Adipocyte (in vitro differentiated cells): ENCODE results near the gene TCF20.

Experiments used
- DNase-seq: peaks from one replicate; pipeline ENCODE4 v3.0.0-alpha.2; 2015; ENCODE audit warnings: low read depth
- H3K27me3 ChIP-seq: replicated peaks from 2 replicates; pipeline ENCODE4 v1.7.0; 2013; ENCODE audit warnings: mild to moderate bottlenecking, low read length, moderate library complexity; ENCODE audit not compliant: control insufficient read depth, insufficient read depth
- H3K36me3 ChIP-seq: 2 replicates; pipeline ENCODE4 v1.7.0; 2013; ENCODE audit warnings: low read length, mild to moderate bottlenecking, moderate library complexity; ENCODE audit not compliant: control insufficient read depth, insufficient read depth, severe bottlenecking
- H3K4me1 ChIP-seq: 2 replicates; pipeline ENCODE4 v1.7.0; 2013; ENCODE audit warnings: mild to moderate bottlenecking, low read length, moderate library complexity; ENCODE audit not compliant: control insufficient read depth, insufficient read depth
- H3K4me3 ChIP-seq: 2 replicates; pipeline ENCODE4 v1.7.0; 2013; ENCODE audit warnings: mild to moderate bottlenecking, low read length, moderate library complexity
- H3K9ac ChIP-seq: 2 replicates; pipeline ENCODE4 v1.7.0; 2013; ENCODE audit warnings: mild to moderate bottlenecking, low read length, moderate library complexity
- H3K9me3 ChIP-seq: 2 replicates; pipeline ENCODE4 v1.7.0; 2013; ENCODE audit warnings: mild to moderate bottlenecking, low read length, moderate library complexity; ENCODE audit not compliant: control insufficient read depth

The TCF20 gene

DNA sequence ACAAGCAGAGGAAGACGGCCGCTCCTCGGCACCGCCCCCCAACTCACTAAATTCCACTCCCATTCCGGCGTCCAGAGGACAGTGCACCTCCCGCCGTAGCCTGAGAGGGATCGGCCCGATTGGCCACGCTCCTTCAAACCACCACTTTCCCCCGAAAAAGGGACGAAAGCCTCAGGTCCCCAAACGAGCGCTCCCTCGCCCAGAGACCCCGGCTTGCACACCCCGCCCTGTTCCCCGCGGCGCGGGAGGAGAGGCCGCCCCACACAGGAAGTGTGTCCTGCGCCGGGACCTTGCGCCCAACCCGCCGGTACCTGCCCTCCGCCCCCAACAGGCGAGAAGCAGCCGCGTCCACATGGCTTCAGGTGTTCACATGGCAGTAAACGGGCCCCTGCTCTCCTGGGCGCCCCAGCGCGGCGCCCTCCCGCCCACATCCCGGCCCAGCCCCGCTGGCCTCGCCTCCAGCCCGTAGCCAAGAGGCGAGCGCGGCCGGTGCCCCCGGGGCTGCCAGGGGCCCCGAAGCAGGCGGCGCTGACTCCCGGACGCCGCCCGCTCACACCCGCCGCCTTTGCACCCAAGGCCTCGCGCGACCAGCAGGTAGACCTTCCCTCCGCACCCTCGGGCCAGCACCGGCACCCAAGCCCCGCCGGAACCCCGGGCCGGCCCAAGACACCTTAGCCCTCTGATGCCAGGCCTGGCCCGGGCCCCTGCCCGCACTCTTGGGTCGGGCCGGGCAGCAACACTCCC lies 849 bp downstream of the TCF20 start:
- H3K36me3 ChIP-seq = no peaks in the 10 kb centered on the region
- peak overlapping the region; percentile 92 for H3K4me3 ChIP-seq
- no peaks in the 10 kb centered on the region for H3K27me3 ChIP-seq
- H3K4me1 ChIP-seq = peaks cover 8% of the 10 kb centered on the region
- peak; percentile 60 for DNase-seq
- H3K9ac ChIP-seq = peak overlapping the region; percentile 88
- H3K9me3 ChIP-seq = no peaks in the 10 kb centered on the region

- H3K9me3 ChIP-seq = no peaks in the 10 kb centered on the region
These were observed 1.5 kb downstream of the TCF20 start for GRCh38 chr22:42268852-42269410.

DNA sequence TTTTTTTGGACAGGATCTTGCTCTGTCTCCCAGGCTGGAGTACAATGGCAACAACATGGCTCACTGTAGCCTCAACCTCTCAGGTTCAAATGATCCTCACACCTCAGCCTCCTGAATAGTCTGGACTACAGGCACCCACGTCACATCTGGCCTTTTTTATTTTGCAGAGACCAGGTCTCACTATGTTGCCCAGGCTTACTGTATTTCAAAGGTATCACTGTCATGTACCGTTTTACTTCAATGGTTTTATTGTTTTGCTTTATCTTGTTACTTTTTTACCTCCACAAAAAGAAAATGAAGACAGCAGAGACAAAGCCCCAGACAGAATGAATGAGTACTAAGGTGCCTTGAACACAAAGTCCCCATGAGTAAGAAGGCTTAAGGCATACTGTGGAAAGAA lies 5.1 kb downstream of the TCF20 start:
- Histone ChIP-seq H3K4me1 (peaks cover 15% of the 10 kb centered on the region), H3K9me3 (no peaks in the 10 kb centered on the region), H3K9ac (no peak overlapping the region), H3K27me3 (no peaks in the 10 kb centered on the region), H3K4me3 (no peak overlapping the region), H3K36me3 (no peaks in the 10 kb centered on the region)
- DNase-seq = no peak

More at GRCh38 chr22:42268852-42269410, 1.5 kb downstream of the TCF20 start:
- Histone ChIP-seq H3K36me3 (no peaks in the 10 kb centered on the region), H3K4me1 (peaks cover 8% of the 10 kb centered on the region), H3K4me3 (peak overlapping the region; percentile 92), H3K9ac (peak overlapping the region; percentile 88), H3K27me3 (no peaks in the 10 kb centered on the region)
- peak; percentile 58 for DNase-seq

GRCh38 chr22:42263944-42264343 lies 6.5 kb downstream of the TCF20 start:
- no peaks in the 10 kb centered on the region for H3K9me3 ChIP-seq
- H3K9ac ChIP-seq = no peak overlapping the region
- no peaks in the 10 kb centered on the region for H3K36me3 ChIP-seq
- no peak overlapping the region for H3K4me3 ChIP-seq
- H3K4me1 ChIP-seq = peaks cover 12% of the 10 kb centered on the region
- no peak for DNase-seq
- H3K27me3 ChIP-seq = no peaks in the 10 kb centered on the region

GRCh38 chr22:42262964-42263363 lies 7.5 kb downstream of the TCF20 start:
- Histone ChIP-seq H3K36me3 (no peaks in the 10 kb centered on the region), H3K9me3 (no peaks in the 10 kb centered on the region), H3K4me3 (no peak overlapping the region), H3K4me1 (peaks cover 10% of the 10 kb centered on the region), H3K9ac (no peak overlapping the region), H3K27me3 (no peaks in the 10 kb centered on the region)
- DNase-seq = no peak

DNA sequence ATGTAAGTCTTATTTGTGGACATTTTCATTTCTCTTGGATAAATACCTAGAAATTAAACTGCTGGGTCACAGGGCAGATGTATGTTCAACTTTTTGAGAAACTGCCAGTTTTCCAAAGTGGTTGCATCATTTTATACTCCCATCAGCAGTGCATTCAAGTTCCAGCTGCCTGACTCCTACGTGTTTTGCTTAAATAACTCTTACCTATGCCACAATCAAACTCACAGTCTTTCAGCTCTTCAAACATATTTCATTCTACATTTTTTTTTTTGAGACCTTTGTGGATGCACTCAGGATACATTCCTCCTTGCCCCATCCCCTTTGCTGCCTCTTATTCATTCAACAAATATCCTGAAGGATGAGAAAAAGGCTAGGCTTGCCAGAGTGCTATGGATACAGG lies 9.2 kb downstream of the TCF20 start:
- H3K4me3 ChIP-seq = no peak overlapping the region
- H3K36me3 ChIP-seq = no peaks in the 10 kb centered on the region
- peak; percentile 60 for DNase-seq
- H3K9me3 ChIP-seq = no peaks in the 10 kb centered on the region
- no peaks in the 10 kb centered on the region for H3K27me3 ChIP-seq
- H3K9ac ChIP-seq = no peak overlapping the region
- H3K4me1 ChIP-seq = peaks cover 16% of the 10 kb centered on the region

- H3K36me3 ChIP-seq = no peaks in the 10 kb centered on the region
- no peak overlapping the region for H3K9ac ChIP-seq
- H3K4me1 ChIP-seq = peaks cover 16% of the 10 kb centered on the region
- no peak for DNase-seq
- H3K27me3 ChIP-seq = no peaks in the 10 kb centered on the region
- H3K4me3 ChIP-seq = no peak overlapping the region
- no peaks in the 10 kb centered on the region for H3K9me3 ChIP-seq
These were observed 12.3 kb downstream of the TCF20 start for GRCh38 chr22:42258126-42258525.

DNA sequence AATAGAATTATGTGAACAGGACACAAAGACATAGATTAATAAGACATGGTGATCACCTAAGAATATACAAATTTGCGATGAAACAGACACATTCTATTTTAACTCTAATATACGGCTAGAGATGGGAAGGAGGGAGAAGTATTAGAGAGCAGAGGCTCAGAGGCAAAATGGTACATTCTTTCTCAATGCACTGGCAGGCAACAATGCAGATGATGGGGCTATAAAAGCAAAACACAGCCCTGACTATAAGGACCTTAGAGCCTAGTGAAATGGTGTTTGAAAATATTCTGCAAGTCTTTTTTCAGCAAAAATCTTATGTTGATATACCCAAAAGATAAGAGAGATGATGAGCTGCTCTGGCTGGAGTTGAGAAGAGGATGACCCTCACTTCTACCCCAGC lies 13.1 kb downstream of the TCF20 start:
- no peaks in the 10 kb centered on the region for H3K36me3 ChIP-seq
- no peak overlapping the region for H3K9ac ChIP-seq
- no peaks in the 10 kb centered on the region for H3K27me3 ChIP-seq
- peaks cover 16% of the 10 kb centered on the region for H3K4me1 ChIP-seq
- DNase-seq = peak; percentile 21
- H3K4me3 ChIP-seq = no peak overlapping the region
- no peaks in the 10 kb centered on the region for H3K9me3 ChIP-seq

- Histone ChIP-seq H3K4me1 (peaks cover 16% of the 10 kb centered on the region), H3K4me3 (no peak overlapping the region), H3K9me3 (no peaks in the 10 kb centered on the region), H3K27me3 (no peaks in the 10 kb centered on the region), H3K9ac (no peak overlapping the region), H3K36me3 (no peaks in the 10 kb centered on the region)
- no peak for DNase-seq
These were observed 13.5 kb downstream of the TCF20 start for GRCh38 chr22:42256930-42257329.

GRCh38 chr22:42256220-42256619 lies 14.2 kb downstream of the TCF20 start:
- H3K9me3 ChIP-seq = no peaks in the 10 kb centered on the region
- DNase-seq = no peak
- H3K4me3 ChIP-seq = no peak overlapping the region
- no peak overlapping the region for H3K9ac ChIP-seq
- no peaks in the 10 kb centered on the region for H3K36me3 ChIP-seq
- H3K27me3 ChIP-seq = no peaks in the 10 kb centered on the region
- H3K4me1 ChIP-seq = peaks cover 13% of the 10 kb centered on the region

DNA sequence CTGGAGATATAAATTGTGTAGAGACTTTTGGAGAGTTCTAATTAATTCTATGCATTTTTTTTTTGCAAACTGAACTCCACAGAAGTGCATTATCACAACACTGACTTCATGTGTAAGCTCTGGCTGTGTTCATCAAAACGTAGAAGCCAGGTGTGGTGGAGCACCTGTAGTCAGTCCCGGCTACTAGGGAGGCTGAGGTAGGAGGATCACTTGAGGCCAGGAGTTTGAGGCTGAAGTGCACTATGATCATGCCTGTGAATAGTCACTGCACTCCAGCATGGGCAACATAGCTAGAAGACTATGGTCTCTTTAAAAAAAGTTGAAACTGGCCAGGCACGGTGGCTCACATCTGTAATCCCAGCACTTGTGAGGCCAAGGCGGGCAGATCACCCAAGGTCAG lies 20.6 kb downstream of the TCF20 start:
- Histone ChIP-seq H3K36me3 (no peaks in the 10 kb centered on the region), H3K4me1 (no peaks in the 10 kb centered on the region), H3K4me3 (no peak overlapping the region), H3K27me3 (no peaks in the 10 kb centered on the region), H3K9me3 (no peaks in the 10 kb centered on the region), H3K9ac (no peak overlapping the region)
- DNase-seq = no peak

DNA sequence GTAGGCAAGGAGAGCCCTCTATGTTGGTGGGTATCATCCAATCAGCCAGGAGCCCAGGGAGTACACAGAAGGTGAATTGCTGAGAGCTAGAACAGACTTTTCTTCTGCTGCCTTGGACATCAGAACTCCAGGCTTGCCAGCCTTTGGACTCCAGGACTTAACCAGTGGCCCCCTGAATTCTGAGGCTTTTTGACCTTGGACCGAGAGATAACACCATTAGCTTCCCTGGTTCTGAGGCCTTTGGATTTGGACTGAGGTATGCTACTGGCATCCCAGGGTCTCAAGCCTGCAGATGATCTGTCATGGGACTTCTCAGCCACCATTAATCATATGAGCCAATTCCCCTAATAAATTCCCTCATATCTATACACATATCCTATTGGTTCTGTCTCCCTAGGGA lies 21.5 kb downstream of the TCF20 start:
- Histone ChIP-seq H3K36me3 (no peaks in the 10 kb centered on the region), H3K9me3 (no peaks in the 10 kb centered on the region), H3K27me3 (no peaks in the 10 kb centered on the region), H3K4me3 (no peak overlapping the region), H3K9ac (no peak overlapping the region), H3K4me1 (no peaks in the 10 kb centered on the region)
- DNase-seq = no peak
